AG04449 (cell line): Measurements from ENCODE around the gene WSCD2.

Experiments used
- CTCF ChIA-PET: fragments of 350-600 bp; formaldehyde crosslinking; extraction: SDS; loops from one replicate; lab custom pipeline; 2021; ENCODE audit warnings: antibody characterized with exemption; lab: Yijun Ruan, JAX
- POLR2A ChIA-PET: fragments of 400-600, 350-600 bp; formaldehyde crosslinking; extraction: SDS; loops from one replicate; lab custom pipeline; 2020; ENCODE audit warnings: antibody characterized with exemption, inconsistent platforms; lab: Yijun Ruan, JAX
- DNase-seq: peaks from one replicate; pipeline ENCODE4 v3.0.0-alpha.2; 2010; ENCODE audit warnings: low read depth, low spot score
- H3K4me3 ChIP-seq: 2 replicates; pipeline ENCODE4 v1.5.1; 2011; ENCODE audit warnings: low read depth, mild to moderate bottlenecking, control low read depth, low read length
- TF ChIP-seq, protein P1 (sequence below): IDR thresholded peaks from one replicate; pipeline ENCODE4 v1.5.1; 2011; ENCODE audit warnings: mild to moderate bottlenecking, moderate library complexity, low read length, control low read depth, inconsistent platforms; ENCODE audit not compliant: insufficient read depth; ENCODE audit errors: missing control alignments

Gene WSCD2

GRCh38 chr12:108169708-108170107 lies 40.6 kb downstream of the WSCD2 start:
- TF ChIP-seq, protein P1, sequence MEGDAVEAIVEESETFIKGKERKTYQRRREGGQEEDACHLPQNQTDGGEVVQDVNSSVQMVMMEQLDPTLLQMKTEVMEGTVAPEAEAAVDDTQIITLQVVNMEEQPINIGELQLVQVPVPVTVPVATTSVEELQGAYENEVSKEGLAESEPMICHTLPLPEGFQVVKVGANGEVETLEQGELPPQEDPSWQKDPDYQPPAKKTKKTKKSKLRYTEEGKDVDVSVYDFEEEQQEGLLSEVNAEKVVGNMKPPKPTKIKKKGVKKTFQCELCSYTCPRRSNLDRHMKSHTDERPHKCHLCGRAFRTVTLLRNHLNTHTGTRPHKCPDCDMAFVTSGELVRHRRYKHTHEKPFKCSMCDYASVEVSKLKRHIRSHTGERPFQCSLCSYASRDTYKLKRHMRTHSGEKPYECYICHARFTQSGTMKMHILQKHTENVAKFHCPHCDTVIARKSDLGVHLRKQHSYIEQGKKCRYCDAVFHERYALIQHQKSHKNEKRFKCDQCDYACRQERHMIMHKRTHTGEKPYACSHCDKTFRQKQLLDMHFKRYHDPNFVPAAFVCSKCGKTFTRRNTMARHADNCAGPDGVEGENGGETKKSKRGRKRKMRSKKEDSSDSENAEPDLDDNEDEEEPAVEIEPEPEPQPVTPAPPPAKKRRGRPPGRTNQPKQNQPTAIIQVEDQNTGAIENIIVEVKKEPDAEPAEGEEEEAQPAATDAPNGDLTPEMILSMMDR = no peak
- ChIA-PET POLR2A (no interaction called here), CTCF (no interaction called here)
- no peak for DNase-seq
- H3K4me3 ChIP-seq = no peak overlapping the region

DNA sequence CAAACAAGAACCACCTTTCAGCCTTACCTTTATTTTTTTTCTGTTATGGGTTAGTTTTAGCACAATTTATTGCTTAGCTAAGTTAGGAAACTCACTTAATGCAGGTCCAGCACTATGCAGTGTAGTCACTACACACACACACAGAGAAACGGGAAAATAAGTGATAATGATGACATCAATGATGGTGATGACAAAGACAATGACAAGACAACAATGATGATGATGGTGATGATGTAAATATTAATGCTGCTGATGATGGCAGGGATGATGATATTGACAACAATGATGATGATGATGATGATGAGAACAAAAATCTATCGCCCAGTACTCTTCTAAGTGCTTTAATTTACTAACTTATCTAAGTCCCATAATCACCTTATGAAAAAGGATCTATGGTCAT lies 41.1 kb downstream of the WSCD2 start:
- CTCF ChIA-PET = no interaction called here
- TF ChIP-seq, protein P1 = no peak

GRCh38 chr12:108172033-108172432 lies 42.9 kb downstream of the WSCD2 start:
- DNase-seq = no peak
- no peak overlapping the region for H3K4me3 ChIP-seq
- TF ChIP-seq, protein P1 = no peak
- ChIA-PET POLR2A (no interaction called here), CTCF (no interaction called here)

More for the DNA sequence above, 41.1 kb downstream of the WSCD2 start:
- POLR2A ChIA-PET = no interaction called here
- DNase-seq = no peak
- H3K4me3 ChIP-seq = no peak overlapping the region

DNA sequence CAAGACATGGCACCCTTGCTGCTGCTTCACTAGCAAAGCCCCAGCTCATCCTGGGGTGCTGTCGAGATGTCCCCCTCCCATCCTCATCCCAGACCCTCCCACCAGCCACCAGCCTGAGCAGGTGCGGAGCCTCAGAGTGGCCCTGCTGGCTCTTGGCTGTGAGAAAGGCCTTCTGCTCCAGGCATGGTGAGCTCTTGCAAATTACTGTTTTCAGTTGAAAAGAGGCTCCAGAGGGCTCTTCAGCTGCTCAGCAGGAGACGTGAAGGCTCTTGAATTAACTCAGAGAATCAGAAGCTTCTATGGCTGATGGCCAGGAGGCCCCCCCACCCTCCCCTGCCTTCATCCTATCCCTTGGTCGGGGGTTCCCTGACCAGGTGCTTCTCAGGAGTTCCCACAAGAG lies 44.1 kb downstream of the WSCD2 start:
- no peak overlapping the region for H3K4me3 ChIP-seq
- TF ChIP-seq, protein P1 = no peak
- no peak for DNase-seq
- ChIA-PET POLR2A (no interaction called here), CTCF (no interaction called here)

GRCh38 chr12:108173892-108174291 lies 44.8 kb downstream of the WSCD2 start:
- ChIA-PET CTCF (no interaction called here), POLR2A (no interaction called here)
- no peak overlapping the region for H3K4me3 ChIP-seq
- TF ChIP-seq, protein P1 = no peak
- DNase-seq = no peak

- TF ChIP-seq, protein P1 = no peak
- no peak for DNase-seq
- ChIA-PET CTCF (no interaction called here), POLR2A (no interaction called here)
- H3K4me3 ChIP-seq = no peak overlapping the region
Measured at GRCh38 chr12:108174641-108175040, 45.6 kb downstream of the WSCD2 start.
